ENCODE measurements around the gene GMPPA. TPM values are rescaled to one million over a fixed set of nuclear protein-coding genes. Genes with fewer than 3 reads are reported as not detected.

The GMPPA gene
- total and polyA plus RNA-seq, 10 donors: 21.2 to 45.5 (median 29.8) TPM

GRCh38 chr2:219464286-219465032 lies 34.2 kb upstream of the GMPPA start:
- no peak for DNase-seq
- WGBS, 5 donors: 83 to 94% (median 87%) methylated on average over 21 of the region's 21 CpGs
- Histone ChIP-seq H3K36me3 (no peaks in the 10 kb centered on the region), H3K4me1 (peaks cover 0 to 3% (median 0%) of the 10 kb centered on the region in 6 donors), H3K27ac (no peak overlapping the region), H3K9me3 (no peaks in the 10 kb centered on the region), H3K27me3 (replicated peaks in 1 of 7) (peaks cover 0 to 24% (median 0%) of the 10 kb centered on the region in 7 donors), H3K4me3 (no peak overlapping the region)
- no peak for TF ChIP-seq POLR2A (IDR thresholded peaks at IDR 0.05)
- no peak for TF ChIP-seq POLR2AphosphoS5 (IDR thresholded peaks at IDR 0.05)
- intact Hi-C loops (cut with DNase I; ENCODE audit: low total_unique reads): no loop called here

GRCh38 chr2:219465659-219466561 lies 32.8 kb upstream of the GMPPA start:
- H3K27me3 ChIP-seq (replicated peaks in 1 of 7): peaks cover 0 to 10% (median 0%) of the 10 kb centered on the region in 7 donors
- no peaks in the 10 kb centered on the region for H3K9me3 ChIP-seq
- H3K4me1 ChIP-seq: no peaks in the 10 kb centered on the region
- TF ChIP-seq POLR2AphosphoS5 (IDR thresholded peaks at IDR 0.05) (no peak), CTCF (IDR thresholded peaks at IDR 0.05 in 8 of 11, conservative IDR thresholded peaks at IDR 0.05 in 3 of 11) (no peak), POLR2A (IDR thresholded peaks at IDR 0.05) (no peak)
- intact Hi-C loops (cut with DNase I; ENCODE audit: low total_unique reads): no loop called here
- no peak overlapping the region for H3K4me3 ChIP-seq
- no peaks in the 10 kb centered on the region for H3K36me3 ChIP-seq
- 83 to 94% (median 86%) methylated on average over 39 to 47 of the region's 47 CpGs for WGBS, 5 donors
- no peak overlapping the region for H3K27ac ChIP-seq
- DNase-seq: no peak

- intact Hi-C loops (cut with DNase I; ENCODE audit: low total_unique reads): no loop called here
- Histone ChIP-seq H3K4me3 (no peak overlapping the region), H3K4me1 (no peaks in the 10 kb centered on the region), H3K9me3 (no peaks in the 10 kb centered on the region), H3K36me3 (no peaks in the 10 kb centered on the region), H3K27ac (no peak overlapping the region), H3K27me3 (replicated peaks in 1 of 7) (peaks cover 0 to 14% (median 0%) of the 10 kb centered on the region in 7 donors)
- TF ChIP-seq POLR2A (IDR thresholded peaks at IDR 0.05) (no peak), CTCF (IDR thresholded peaks at IDR 0.05 in 8 of 11, conservative IDR thresholded peaks at IDR 0.05 in 3 of 11) (no peak), POLR2AphosphoS5 (IDR thresholded peaks at IDR 0.05) (no peak)
- no peak for DNase-seq
- 75 to 84% (median 82%) methylated on average over 21 to 28 of the region's 28 CpGs for WGBS, 5 donors
These were observed 31.6 kb upstream of the GMPPA start for GRCh38 chr2:219466816-219467735.

GRCh38 chr2:219467736-219468075 lies 31.0 kb upstream of the GMPPA start:
- 79 to 90% (median 86%) methylated on average over 2 of the region's 2 CpGs for WGBS, 5 donors
- no peak for TF ChIP-seq POLR2A (IDR thresholded peaks at IDR 0.05)
- TF ChIP-seq POLR2AphosphoS5 (IDR thresholded peaks at IDR 0.05): no peak
- no peak for TF ChIP-seq CTCF (IDR thresholded peaks at IDR 0.05 in 8 of 11, conservative IDR thresholded peaks at IDR 0.05 in 3 of 11)
- H3K27me3 ChIP-seq (replicated peaks in 1 of 7): peaks cover 0 to 20% (median 0%) of the 10 kb centered on the region in 7 donors
- no peak overlapping the region for H3K27ac ChIP-seq
- H3K4me3 ChIP-seq: no peak overlapping the region
- intact Hi-C loops (cut with DNase I; ENCODE audit: low total_unique reads): no loop called here
- H3K36me3 ChIP-seq: no peaks in the 10 kb centered on the region
- H3K4me1 ChIP-seq: no peaks in the 10 kb centered on the region
- no peak for DNase-seq
- H3K9me3 ChIP-seq: no peaks in the 10 kb centered on the region

Measured in spleen (tissue), 11 donors.